HuH-7.5 (cell line): ENCODE data around the gene GRAP2.
"Not testable (repeated sequence)": the region's sequence is repeated elsewhere in the genome, so short reads cannot be mapped to it uniquely, and the experiment has no call there.

Experiments
- DNase-seq: peaks from one replicate; pipeline ENCODE4 v3.0.0; 2011; ENCODE audit warnings: low spot score

The GRAP2 gene

DNA sequence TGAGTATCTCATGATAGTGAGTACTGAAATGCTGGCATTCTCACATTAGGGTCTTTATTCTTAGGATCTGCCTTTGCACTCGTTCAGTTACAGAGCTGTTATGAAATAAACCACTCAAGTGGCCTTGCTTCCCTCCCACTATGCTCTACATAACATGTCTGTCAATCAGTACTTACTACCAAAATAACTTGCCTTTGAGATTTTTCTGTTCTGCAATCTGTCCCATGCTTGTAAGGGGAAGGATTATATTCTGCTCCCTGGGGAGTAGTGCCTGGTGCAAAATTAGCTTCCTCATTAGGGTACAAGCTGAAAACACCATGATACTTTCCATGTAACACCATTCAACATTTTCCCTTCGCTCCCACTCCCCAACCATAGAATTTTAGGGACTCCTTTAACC is 1.9 kb upstream of the GRAP2 start:
- DNase-seq: no peak

DNA sequence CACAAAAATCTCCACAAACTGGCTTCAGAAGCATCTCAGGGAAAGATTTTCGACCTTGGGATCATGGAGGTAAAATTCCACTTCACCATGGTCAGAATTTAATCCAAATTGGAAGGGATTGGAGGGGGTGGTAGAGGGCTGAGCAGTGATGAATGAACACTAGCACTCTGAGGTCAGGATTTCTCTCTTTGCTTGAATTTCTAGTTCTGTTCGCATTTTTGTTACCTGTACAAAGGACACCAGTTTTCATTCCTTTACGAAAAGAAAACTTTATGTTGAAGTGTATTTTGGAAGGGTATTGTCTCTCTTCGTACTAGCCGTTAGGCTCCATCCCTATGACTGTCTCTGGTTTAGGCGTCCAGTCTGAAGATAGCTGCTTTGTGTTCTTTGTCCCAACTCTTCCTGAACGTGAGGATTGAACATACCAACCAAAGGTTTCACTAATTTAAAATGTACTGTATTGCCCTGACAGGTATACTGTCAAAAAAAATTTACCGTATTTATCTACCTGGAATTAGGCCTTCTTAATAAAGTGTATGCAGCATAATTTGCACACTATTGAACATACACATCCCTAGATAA is 772 bp downstream of the GRAP2 start:
- DNase-seq: no peak

GRCh38 chr22:39904024-39904423 is 3.1 kb downstream of the GRAP2 start:
- DNase-seq: not testable (repeated sequence)

DNA sequence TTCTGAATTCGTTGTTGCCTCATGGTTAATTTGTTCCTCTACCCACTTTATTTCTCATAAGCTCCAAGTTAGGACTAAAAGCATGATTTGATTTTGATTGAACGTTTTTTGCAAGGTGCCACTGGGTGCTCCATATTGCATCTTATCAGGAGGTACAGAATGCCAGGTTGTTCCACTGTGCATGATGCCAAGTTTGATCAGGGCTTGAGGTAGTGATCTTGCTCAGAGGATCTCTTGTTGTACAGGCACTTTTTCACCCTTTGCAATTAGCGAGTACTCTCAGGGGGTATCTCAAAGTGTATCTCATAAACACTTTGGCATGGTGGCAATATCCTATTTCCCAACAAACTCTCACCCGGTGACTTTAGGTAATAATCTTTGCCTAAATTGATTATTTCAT is 4.0 kb downstream of the GRAP2 start:
- DNase-seq: no peak

DNA sequence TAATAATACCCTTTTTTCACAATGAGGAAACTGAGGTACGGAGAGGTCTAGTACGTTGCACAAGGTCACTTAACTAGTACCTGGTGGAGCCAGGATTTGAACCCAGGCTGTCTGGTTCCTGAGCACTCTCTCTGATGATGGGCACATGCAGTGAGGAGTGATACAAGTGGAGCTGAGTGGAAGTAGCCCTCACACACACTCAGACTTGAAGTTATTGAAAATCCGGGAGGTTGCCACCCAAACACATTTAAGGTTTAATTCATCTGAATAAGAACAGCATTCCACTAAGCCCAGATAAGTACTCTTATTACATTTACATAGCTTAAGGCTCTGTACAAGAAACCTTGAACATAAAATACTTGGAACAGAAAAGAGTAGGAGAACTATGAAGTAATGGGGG is 4.8 kb downstream of the GRAP2 start:
- DNase-seq: no peak

DNA sequence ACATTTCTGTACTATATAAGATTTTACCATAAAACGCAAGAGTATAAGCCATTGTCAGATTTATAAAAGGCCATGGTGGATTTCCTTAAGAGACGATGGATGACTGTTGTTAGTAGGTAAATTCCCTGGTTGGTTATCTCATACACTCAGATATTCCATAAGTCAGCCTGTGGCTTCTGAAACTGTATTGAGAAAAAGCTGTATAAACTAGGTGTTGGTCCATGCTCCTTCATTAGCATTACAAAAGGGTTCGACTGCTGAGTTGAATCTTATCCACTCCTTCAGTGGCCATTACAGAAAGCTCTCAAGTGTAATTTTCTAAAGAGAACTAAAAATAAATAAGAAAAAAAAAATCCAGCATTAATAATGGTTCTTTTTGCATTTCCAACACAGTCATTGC is 5.3 kb downstream of the GRAP2 start:
- DNase-seq: no peak

DNA sequence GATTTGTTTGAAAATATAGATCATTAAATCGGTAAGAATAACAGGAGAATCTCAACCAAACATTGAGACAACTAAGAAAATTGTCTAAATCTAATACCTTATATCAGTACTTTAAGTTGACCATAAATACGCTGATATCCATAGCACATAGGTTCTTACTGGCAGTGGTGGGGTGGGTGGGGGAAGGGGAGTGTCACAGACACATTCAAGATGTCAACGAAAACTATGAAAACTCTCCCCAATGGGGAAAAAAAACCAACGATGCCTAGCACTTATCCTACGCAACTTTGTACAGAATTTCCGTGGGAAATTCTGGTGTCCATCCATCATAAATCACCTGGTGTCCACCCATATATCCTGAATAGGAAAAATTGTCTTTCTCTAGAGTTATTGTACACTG is 6.2 kb downstream of the GRAP2 start:
- no peak for DNase-seq

- DNase-seq: no peak
These were observed 6.8 kb downstream of the GRAP2 start for GRCh38 chr22:39907605-39908097.

DNA sequence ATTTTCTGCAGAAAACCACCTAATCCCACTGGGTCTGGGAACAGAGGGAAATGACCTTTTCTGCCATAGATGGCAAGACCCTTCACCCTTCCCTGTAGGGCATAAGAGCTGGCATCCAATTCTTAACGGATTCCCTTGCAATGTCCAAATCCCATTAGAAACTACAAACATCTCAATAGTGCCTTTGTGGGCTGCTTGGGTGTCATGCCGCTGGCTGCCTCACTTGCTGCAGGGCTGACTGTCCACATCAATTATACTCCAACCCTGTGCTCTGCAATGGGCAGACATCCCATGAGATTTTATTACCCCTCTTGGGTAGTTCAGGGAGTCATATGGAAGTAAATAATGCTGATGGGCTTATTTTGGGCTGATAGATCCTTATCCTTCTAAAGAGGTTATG is 7.3 kb downstream of the GRAP2 start:
- DNase-seq: no peak

DNA sequence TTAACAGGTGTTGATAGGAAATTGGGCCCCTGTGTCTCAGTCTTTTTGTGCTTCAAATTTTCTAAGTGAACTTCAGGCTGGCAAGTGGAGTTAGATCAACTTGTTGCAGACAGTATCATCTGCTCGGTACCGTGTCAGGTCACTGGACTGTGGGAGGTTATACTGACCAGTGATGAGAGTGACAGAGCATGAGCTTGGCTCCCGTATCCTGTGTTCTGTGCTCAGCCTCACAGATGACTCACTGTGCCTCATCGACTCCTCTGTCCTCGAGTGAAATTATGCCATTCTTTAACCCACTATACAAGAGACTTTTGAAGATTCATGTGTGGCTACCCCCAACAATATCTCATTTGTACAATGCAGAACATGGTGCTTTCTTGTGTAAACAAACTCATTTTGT is 7.9 kb downstream of the GRAP2 start:
- no peak for DNase-seq

DNA sequence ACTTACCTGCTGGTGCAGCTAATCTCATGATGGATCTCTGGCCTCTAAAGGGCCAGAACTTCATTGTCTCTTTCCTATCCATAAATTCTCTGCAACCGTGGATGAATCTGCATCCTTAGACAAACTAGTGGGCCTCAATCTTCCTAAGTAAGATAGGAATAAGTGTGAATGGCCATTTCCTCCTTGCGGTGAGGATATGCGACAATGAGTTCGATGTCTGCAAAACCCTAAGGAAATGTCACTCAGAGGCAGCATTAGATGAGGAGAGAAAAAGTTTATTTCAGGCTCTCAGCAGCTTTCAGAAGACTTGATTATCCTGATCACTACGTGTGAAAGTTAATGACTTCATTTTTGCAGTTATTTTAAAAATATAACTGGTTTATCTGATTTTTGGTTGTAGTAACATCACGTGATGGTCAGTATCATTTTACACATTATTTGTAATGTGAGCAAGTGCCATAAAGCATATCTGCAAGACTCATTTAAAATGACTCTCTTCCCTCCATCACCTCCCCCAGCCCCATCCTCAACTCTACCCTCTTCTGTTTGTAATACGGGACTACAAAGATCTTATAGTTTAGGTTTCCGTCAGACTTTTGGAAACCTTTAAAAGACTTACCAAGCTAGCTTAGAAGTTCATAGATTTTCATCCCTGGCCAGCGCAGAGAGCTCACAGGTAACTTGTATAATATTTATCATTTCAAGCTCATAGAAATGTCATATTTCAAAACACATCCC is 10.2 kb downstream of the GRAP2 start:
- DNase-seq: no peak

- DNase-seq: no peak
These were observed 12.4 kb downstream of the GRAP2 start for GRCh38 chr22:39913321-39913720.

GRCh38 chr22:39913886-39914285 is 13.0 kb downstream of the GRAP2 start:
- no peak for DNase-seq

GRCh38 chr22:39914584-39914983 is 13.7 kb downstream of the GRAP2 start:
- DNase-seq: no peak

DNA sequence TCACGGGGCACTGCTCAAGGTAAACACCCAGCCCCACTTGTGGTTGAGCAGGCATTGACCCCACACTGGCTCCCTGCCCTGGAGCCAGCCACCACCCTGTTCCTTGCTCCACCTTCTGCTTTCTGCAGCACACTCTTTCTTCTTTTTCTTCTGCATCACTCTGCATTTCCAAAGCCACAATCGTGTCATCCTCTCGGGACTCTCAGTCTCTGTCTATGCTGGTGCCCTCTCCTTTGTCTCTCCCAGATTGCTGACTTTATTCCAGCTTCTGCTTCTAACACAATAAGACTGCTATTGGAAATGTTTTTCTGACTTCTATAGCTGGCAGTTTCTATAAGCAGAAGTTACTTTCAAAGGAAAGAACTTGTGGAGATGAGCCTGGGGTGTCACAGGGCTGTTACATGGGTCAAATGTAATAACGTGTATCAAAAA is 14.4 kb downstream of the GRAP2 start:
- DNase-seq: no peak

DNA sequence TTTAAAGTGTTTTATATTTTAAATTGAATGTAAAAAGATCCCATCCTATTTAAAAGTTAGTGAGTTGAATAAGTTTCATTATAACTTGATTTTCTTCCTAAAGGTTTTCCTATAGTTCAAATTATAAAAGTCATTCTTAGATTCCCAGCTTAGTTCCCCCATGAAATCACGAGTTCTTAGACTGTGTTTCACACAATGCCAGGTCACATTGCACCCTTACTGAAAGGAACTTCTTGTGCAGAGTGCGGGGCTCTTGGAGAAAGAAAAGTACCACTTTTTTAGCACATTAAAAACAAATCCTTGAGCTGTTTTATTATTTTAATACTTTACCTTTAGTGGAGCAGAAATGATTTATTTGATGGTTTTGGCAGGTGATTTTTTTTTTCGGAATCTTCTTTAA is 15.6 kb downstream of the GRAP2 start:
- no peak for DNase-seq

DNA sequence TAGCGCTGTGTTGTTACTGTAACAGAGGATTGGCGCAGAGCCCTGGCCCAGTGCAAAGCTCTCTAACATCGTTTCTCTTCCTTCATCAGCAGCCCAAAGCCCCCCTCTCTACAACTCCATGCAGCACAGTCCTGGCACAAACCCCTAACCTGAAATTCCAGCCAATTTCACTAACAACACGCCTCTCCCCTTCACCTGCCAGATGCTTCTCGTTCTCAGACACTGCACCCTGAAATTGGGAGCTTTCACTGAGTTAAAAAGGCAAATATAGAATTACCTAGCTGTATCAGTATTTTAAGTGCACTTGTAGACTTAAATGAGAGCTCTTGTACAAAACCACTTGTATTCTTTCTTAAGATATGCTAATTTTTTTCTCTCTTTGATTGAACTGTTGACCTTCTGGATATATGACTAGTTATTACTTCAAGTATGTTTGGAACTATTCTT is 16.3 kb downstream of the GRAP2 start:
- DNase-seq: no peak

GRCh38 chr22:39917776-39918495 is 17.1 kb downstream of the GRAP2 start:
- no peak for DNase-seq

DNA sequence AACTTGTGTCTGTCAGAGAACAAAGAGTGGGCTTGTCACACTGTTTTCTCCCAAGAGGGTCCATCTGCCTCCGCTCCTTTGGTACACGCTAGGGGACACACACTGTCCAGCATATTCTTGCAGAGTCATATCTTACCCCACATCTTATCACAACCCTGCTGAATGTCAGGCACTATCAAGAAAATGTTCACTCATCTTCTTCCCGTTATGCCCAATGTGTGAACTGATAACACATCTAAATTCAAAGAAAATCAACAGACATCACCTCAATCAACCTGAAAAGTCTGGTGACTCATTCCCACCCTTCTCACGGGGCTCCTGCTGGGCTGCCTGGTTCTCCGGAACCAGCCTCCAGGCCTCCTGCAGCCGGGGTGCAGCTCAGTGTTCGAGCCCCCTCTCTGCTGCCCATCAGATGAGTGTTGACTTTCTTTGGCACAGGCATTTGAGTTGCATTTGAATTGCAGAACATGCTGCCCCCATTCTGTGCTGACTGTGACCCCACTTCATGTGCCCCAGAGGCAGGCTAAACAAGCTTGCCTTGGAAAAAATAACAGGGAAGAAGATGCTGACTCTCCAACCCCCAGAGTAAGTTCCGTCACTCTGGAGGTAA is 19.4 kb downstream of the GRAP2 start:
- no peak for DNase-seq

DNA sequence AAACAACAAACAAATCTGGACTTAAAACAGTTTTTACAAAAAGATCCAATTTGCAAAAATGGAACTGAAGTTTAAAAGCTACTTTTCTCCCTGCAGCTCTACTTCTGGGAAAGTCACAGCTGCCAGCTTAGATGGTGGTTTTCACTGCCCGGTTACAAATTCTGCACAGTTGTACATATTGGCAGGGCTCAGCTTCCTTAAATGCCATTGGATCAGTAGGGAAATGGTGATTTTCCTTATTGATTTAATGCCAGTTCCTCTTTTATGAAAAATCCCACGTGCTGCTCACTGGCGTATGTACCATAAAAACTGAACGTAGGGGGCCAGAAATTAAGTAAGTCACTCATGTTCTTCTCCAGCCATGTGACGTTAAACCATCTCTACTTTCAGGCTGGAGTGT is 22.8 kb downstream of the GRAP2 start:
- DNase-seq: no peak

GRCh38 chr22:39924286-39924685 is 23.4 kb downstream of the GRAP2 start:
- no peak for DNase-seq

DNA sequence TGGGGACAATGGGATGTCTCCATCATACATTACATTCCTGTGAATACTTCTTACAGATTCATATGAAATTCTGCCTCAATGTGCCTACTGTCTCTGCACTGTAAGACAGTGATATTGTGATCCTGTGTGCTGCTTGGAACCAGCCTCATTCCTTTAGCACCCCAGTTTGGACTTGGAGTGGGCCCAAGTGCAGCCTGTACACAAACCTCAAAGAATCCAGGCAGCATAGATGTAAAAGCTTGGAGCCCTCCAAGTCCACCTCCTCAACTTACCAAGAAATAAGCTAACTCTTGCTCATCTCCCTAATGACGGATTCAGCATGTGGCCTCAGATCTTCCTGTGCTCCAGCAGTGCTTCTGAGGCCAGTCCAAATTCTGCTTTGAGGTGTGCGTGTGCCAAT is 24.4 kb downstream of the GRAP2 start:
- DNase-seq: no peak
